HepG2 (cell line): ENCODE results near the gene CLCN2. TPM values are rescaled to one million over a fixed set of nuclear protein-coding genes. Genes with fewer than 3 reads are reported as not detected.

Experiments
- DMAP1 ChIP-seq: IDR thresholded peaks from 2 replicates; pipeline ENCODE4 v1.6.1; 2016
- HES4 ChIP-seq: sonication (generic); formaldehyde crosslinking; IDR thresholded peaks from 2 replicates; pipeline ENCODE4 v1.9.0; 2021; ENCODE audit warnings: mild to moderate bottlenecking, missing genetic modification reagents, borderline replicate concordance
- HOXA7 ChIP-seq: sonication (generic); formaldehyde crosslinking; IDR thresholded peaks from 2 replicates; pipeline ENCODE4 v1.8.1; 2022; ENCODE audit warnings: mild to moderate bottlenecking, missing genetic modification reagents, moderate library complexity
- ZBED4 ChIP-seq: sonication (generic); formaldehyde crosslinking; IDR thresholded peaks from 2 replicates; pipeline ENCODE4 v1.4.0; 2020; ENCODE audit warnings: missing genetic modification reagents, borderline replicate concordance
- ZMAT3 ChIP-seq: sonication (generic); formaldehyde crosslinking; conservative IDR thresholded peaks from 2 replicates; pipeline ENCODE4 v1.7.0; 2021; ENCODE audit warnings: missing genetic modification reagents
- ZNF605 ChIP-seq: sonication (generic); formaldehyde crosslinking; IDR thresholded peaks from 2 replicates; pipeline ENCODE4 v1.8.0; 2022; ENCODE audit warnings: mild to moderate bottlenecking, missing genetic modification reagents
- polyA plus RNA-seq, 8 experiments: library from polyadenylated mRNA; depleted of rRNA in 3 of 8; stranded (reverse) in 7 of 8; unstranded in 1 of 8; fragments of >200 nt; fragmentation: Illumina TruSeq in 4 of 8; extraction: Trizol in 4 of 8; gene quantifications; 2 replicates each; pipeline versions ENCODE4 v1.2.1 to v1.2.3, GENCODE V29; 2011 to 2016; ENCODE audit warnings: low read depth in 4 of 8, missing spikeins in 1 of 8, mixed read lengths in 1 of 8; ENCODE audit not compliant: insufficient read depth in 1 of 8
- total RNA-seq, 5 experiments: library from RNA; depleted of rRNA; stranded (reverse); fragments of >200 nt; fragmentation: Illumina TruSeq; extraction: Trizol; gene quantifications; 2 replicates each; pipeline ENCODE4 v1.2.3, GENCODE V29; 2016; ENCODE audit warnings: low read depth in 1 of 5
- TF ChIP-seq, protein P1 (sequence below): sonication (generic); formaldehyde crosslinking; IDR thresholded peaks from 2 replicates; pipeline ENCODE4 v1.4.0; 2020; ENCODE audit warnings: mild to moderate bottlenecking, missing genetic modification reagents
- TF ChIP-seq, protein P2 (sequence below): sonication (generic); formaldehyde crosslinking; IDR thresholded peaks from 2 replicates; pipeline ENCODE4 v1.9.0; 2021; ENCODE audit warnings: mild to moderate bottlenecking, missing genetic modification reagents
- TF ChIP-seq, protein P3 (sequence below): sonication (generic); formaldehyde crosslinking; IDR thresholded peaks from 2 replicates; pipeline ENCODE4 v1.4.0; 2020; ENCODE audit warnings: missing genetic modification reagents, borderline replicate concordance
- TF ChIP-seq, protein P4 (sequence below): sonication (generic); formaldehyde crosslinking; IDR thresholded peaks from 2 replicates; pipeline ENCODE4 v1.8.0; 2022; ENCODE audit warnings: mild to moderate bottlenecking, missing genetic modification reagents, borderline replicate concordance

The CLCN2 gene
- total and polyA plus RNA-seq, 2 of the 13 experiments (the other 11 are each of a cell fraction or from before 2014, with no cell fraction given): 11.4 to 13.5 TPM

DNA sequence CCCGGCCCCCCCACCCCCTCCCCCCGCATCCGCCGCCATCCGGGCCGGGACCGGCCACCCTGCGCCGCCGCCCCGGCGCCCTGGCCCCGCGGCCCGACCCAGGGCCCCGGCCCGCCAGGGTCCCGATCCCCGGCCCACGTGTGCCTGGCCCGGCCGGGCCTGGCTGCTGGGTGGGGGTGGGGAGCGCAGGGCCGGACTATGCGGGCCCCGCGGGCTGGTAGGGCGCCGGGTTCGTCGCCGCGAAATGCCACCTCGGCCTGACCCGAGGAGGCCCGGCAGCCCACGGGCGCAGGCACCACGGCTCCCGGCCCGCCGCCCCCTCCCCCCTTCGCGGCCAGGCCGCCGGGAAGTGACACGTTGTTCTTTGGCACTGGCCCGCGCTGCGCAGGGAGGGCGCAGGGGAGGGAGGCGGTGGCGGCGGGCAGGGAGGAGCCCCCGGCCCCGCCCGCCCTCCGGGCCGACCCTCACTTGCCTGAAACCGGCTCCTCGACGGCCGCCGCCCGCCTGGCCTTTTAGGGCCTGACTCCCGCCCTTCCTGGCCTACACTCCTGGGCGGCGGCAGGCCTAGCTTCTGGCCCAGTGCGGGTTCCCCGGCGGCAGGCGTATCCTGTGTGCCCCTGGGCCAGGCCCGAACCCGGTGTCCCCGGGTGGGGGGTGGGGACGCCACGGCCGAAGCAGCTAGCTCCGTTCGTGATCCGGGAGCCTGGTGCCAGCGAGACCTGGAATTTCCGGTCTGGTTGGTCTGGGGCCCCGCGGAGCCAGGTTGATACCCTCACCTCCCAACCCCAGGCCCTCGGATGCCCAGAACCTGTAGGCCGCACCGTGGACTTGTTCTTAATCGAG lies 46.5 kb downstream of the CLCN2 start (continued):
- peak; percentile 21; the same call in 1 of the 2 replicates for TF ChIP-seq DMAP1
- TF ChIP-seq, protein P1, sequence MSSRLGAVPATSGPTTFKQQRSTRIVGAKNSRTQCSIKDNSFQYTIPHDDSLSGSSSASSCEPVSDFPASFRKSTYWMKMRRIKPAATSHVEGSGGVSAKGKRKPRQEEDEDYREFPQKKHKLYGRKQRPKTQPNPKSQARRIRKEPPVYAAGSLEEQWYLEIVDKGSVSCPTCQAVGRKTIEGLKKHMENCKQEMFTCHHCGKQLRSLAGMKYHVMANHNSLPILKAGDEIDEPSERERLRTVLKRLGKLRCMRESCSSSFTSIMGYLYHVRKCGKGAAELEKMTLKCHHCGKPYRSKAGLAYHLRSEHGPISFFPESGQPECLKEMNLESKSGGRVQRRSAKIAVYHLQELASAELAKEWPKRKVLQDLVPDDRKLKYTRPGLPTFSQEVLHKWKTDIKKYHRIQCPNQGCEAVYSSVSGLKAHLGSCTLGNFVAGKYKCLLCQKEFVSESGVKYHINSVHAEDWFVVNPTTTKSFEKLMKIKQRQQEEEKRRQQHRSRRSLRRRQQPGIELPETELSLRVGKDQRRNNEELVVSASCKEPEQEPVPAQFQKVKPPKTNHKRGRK: no peak
- peak; percentile 47; the same call in 1 of the 2 replicates for TF ChIP-seq HES4
- TF ChIP-seq, protein P2, sequence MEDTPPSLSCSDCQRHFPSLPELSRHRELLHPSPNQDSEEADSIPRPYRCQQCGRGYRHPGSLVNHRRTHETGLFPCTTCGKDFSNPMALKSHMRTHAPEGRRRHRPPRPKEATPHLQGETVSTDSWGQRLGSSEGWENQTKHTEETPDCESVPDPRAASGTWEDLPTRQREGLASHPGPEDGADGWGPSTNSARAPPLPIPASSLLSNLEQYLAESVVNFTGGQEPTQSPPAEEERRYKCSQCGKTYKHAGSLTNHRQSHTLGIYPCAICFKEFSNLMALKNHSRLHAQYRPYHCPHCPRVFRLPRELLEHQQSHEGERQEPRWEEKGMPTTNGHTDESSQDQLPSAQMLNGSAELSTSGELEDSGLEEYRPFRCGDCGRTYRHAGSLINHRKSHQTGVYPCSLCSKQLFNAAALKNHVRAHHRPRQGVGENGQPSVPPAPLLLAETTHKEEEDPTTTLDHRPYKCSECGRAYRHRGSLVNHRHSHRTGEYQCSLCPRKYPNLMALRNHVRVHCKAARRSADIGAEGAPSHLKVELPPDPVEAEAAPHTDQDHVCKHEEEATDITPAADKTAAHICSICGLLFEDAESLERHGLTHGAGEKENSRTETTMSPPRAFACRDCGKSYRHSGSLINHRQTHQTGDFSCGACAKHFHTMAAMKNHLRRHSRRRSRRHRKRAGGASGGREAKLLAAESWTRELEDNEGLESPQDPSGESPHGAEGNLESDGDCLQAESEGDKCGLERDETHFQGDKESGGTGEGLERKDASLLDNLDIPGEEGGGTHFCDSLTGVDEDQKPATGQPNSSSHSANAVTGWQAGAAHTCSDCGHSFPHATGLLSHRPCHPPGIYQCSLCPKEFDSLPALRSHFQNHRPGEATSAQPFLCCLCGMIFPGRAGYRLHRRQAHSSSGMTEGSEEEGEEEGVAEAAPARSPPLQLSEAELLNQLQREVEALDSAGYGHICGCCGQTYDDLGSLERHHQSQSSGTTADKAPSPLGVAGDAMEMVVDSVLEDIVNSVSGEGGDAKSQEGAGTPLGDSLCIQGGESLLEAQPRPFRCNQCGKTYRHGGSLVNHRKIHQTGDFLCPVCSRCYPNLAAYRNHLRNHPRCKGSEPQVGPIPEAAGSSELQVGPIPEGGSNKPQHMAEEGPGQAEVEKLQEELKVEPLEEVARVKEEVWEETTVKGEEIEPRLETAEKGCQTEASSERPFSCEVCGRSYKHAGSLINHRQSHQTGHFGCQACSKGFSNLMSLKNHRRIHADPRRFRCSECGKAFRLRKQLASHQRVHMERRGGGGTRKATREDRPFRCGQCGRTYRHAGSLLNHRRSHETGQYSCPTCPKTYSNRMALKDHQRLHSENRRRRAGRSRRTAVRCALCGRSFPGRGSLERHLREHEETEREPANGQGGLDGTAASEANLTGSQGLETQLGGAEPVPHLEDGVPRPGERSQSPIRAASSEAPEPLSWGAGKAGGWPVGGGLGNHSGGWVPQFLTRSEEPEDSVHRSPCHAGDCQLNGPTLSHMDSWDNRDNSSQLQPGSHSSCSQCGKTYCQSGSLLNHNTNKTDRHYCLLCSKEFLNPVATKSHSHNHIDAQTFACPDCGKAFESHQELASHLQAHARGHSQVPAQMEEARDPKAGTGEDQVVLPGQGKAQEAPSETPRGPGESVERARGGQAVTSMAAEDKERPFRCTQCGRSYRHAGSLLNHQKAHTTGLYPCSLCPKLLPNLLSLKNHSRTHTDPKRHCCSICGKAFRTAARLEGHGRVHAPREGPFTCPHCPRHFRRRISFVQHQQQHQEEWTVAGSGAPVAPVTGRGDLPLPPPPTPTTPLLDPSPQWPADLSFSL (CRISPR knock-in tag): no peak
- TF ChIP-seq ZMAT3 (CRISPR knock-in tag): peak; percentile 38; the same call in 1 of the 2 replicates
- TF ChIP-seq, protein P3, sequence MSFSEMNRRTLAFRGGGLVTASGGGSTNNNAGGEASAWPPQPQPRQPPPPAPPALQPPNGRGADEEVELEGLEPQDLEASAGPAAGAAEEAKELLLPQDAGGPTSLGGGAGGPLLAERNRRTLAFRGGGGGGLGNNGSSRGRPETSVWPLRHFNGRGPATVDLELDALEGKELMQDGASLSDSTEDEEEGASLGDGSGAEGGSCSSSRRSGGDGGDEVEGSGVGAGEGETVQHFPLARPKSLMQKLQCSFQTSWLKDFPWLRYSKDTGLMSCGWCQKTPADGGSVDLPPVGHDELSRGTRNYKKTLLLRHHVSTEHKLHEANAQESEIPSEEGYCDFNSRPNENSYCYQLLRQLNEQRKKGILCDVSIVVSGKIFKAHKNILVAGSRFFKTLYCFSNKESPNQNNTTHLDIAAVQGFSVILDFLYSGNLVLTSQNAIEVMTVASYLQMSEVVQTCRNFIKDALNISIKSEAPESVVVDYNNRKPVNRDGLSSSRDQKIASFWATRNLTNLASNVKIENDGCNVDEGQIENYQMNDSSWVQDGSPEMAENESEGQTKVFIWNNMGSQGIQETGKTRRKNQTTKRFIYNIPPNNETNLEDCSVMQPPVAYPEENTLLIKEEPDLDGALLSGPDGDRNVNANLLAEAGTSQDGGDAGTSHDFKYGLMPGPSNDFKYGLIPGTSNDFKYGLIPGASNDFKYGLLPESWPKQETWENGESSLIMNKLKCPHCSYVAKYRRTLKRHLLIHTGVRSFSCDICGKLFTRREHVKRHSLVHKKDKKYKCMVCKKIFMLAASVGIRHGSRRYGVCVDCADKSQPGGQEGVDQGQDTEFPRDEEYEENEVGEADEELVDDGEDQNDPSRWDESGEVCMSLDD (CRISPR knock-in tag): 0 out of 2 replicates have a peak, but pooled peaks have one; percentile 31
- TF ChIP-seq HOXA7: no peak
- TF ChIP-seq ZNF605 (CRISPR knock-in tag): peak; percentile 70; the same call in 1 of the 2 replicates
- TF ChIP-seq, protein P4, sequence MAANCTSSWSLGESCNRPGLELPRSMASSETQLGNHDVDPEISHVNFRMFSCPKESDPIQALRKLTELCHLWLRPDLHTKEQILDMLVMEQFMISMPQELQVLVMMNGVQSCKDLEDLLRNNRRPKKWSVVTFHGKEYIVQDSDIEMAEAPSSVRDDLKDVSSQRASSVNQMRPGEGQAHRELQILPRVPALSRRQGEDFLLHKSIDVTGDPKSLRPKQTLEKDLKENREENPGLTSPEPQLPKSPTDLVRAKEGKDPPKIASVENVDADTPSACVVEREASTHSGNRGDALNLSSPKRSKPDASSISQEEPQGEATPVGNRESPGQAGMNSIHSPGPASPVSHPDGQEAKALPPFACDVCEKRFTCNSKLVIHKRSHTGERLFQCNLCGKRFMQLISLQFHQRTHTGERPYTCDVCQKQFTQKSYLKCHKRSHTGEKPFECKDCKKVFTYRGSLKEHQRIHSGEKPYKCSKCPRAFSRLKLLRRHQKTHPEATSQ (CRISPR knock-in tag): no peak
- TF ChIP-seq ZBED4 (CRISPR knock-in tag): peak; percentile 24; the same call in 1 of the 2 replicates
